A673 (cell line): ENCODE data around the gene EIF3L. TPM values are rescaled to one million over a fixed set of nuclear protein-coding genes. Genes with fewer than 3 reads are reported as not detected.

Source experiments
- BruUV-seq: library from RNA; stranded (reverse); fragments of 400-500 nt; replicated peaks from 2 replicates; lab custom pipeline; 2021; lab: Mats Ljungman, UMichigan
- CTCF ChIA-PET: fragments of 300-600 bp; sonication (Branson Sonifier 250); formaldehyde crosslinking; loops from one replicate; lab custom pipeline; 2022; ENCODE audit warnings: antibody characterized with exemption; lab: Charles Lee
- POLR2A ChIA-PET: fragments of 300-600 bp; sonication (Branson Sonifier 250); formaldehyde crosslinking; loops from one replicate; lab custom pipeline; 2022; ENCODE audit warnings: antibody characterized with exemption; ENCODE audit not compliant: low non-redundant PET; lab: Charles Lee
- DNase-seq: peaks from one replicate; pipeline ENCODE4 v3.0.0-alpha.2; 2015; ENCODE audit warnings: low spot score
- H3K27ac ChIP-seq: fragments of 200-600 bp; sonication (generic); 2 replicates; pipeline ENCODE4 v1.5.1; 2016; ENCODE audit warnings: mixed run types, low read depth, mild to moderate bottlenecking, mixed read lengths, antibody characterized with exemption, low read length; ENCODE audit not compliant: poor library complexity, severe bottlenecking
- H3K27me3 ChIP-seq: fragments of 200-600 bp; sonication (generic); replicated peaks from 2 replicates; pipeline ENCODE4 v1.6.1; 2017; ENCODE audit warnings: mixed run types, low read depth, mild to moderate bottlenecking, mixed read lengths, antibody characterized with exemption, low read length; ENCODE audit not compliant: insufficient read depth, poor library complexity
- H3K36me3 ChIP-seq: fragments of 200-600 bp; sonication (generic); 2 replicates; pipeline ENCODE4 v1.6.1; 2016; ENCODE audit warnings: mixed run types, mild to moderate bottlenecking, mixed read lengths, antibody characterized with exemption, low read length; ENCODE audit not compliant: insufficient read depth, poor library complexity, severe bottlenecking
- H3K4me1 ChIP-seq: fragments of 200-600 bp; sonication (generic); 2 replicates; pipeline ENCODE4 v1.6.1; 2017; ENCODE audit warnings: mixed run types, mild to moderate bottlenecking, mixed read lengths, antibody characterized with exemption, low read length; ENCODE audit not compliant: insufficient read depth, poor library complexity, severe bottlenecking
- H3K4me3 ChIP-seq: fragments of 200-600 bp; sonication (generic); 2 replicates; pipeline ENCODE4 v1.5.1; 2016; ENCODE audit warnings: low read depth, mixed run types, mild to moderate bottlenecking, mixed read lengths, low read length; ENCODE audit not compliant: poor library complexity, severe bottlenecking
- H3K9me3 ChIP-seq: fragments of 200-600 bp; sonication (generic); 2 replicates; pipeline ENCODE4 v1.6.1; 2016; ENCODE audit warnings: mixed run types, low read depth, mild to moderate bottlenecking, mixed read lengths, antibody characterized with exemption, low read length; ENCODE audit not compliant: poor library complexity, severe bottlenecking
- CTCF ChIP-seq: fragments of 300-800, 200-600 bp; sonication (generic); conservative IDR thresholded peaks from 2 replicates; pipeline ENCODE4 v1.5.1; 2017; ENCODE audit warnings: low read depth, mild to moderate bottlenecking, antibody characterized with exemption, low read length, moderate library complexity, mixed read lengths
- EZH2 ChIP-seq: fragments of 200-600 bp; sonication (generic); IDR thresholded peaks from 2 replicates; pipeline ENCODE4 v1.6.1; 2017; ENCODE audit warnings: borderline replicate concordance, low read depth, mild to moderate bottlenecking, mixed read lengths, antibody characterized with exemption, low read length; ENCODE audit not compliant: poor library complexity, severe bottlenecking
- intact Hi-C: fragments of 100-400 bp; cut with micrococcal nuclease; formaldehyde crosslinking; loops from one replicate; pipeline ENCODE4 v1.10.0; 2022; ENCODE audit not compliant: unreplicated experiment
- total RNA-seq: library from RNA; stranded (reverse); gene quantifications from 2 replicates; pipeline ENCODE4 v1.2.3, GENCODE V29; 2021

The EIF3L gene
- total RNA-seq, 1 experiment from 2014 or later = 492 TPM

DNA sequence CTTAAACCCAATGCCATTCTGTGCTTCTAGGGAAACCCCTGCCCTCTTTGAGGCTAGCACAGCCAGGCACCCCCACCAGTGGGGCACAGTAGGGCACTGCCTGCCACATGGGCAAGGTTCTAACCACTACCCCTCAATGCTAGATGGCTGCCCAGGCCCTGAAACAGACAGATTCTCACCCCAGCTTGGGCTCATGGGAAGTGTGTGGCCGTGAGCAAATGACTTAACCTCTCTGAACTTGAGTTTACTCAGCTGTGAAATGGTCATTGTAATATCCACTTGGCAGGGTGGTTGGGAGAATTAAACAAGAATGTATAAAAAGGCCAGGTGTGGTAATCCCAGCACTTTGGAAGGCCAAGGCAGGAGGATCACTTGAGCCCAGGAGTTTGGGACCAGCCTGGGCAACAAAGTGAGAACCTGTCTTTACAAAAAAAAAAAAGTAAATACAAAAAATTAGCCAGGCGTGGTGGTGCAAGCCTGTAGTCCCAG lies 81.8 kb downstream of the EIF3L start:
- POLR2A ChIA-PET = no interaction called here
- CTCF ChIA-PET = interaction anchor here (0.6 kb wide), 1 partner anchor 12 kb away, joined by 3 read pairs; no protein-coding TSS in a partner anchor
- intact Hi-C loops = no loop called here

DNA sequence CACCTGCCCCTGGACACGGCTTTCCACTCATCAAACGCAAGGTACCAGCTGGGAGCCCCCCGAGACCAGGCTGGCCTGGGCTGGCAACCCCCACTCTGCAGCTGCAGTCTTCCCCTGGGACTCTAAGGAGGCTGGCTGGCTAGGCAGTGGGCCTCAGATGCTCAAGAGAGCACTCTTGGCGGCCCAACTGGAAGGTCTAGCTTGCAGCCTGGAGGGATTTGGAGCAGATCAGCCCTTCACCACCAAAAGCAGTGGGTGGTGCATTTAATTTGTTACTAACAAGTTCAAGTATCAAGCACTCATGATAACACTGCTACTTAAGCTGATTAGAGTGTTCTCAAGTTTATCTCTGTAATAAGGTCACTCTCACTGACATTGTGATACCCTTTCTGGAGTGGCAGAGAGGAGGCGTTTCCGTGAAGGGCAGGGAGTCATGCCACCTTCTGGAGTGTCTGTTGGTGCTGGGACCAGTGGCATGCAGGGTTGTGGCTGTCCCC lies 82.7 kb downstream of the EIF3L start:
- ChIA-PET CTCF (no interaction called here), POLR2A (no interaction called here)
- H3K9me3 ChIP-seq = no peaks in the 10 kb centered on the region
- peaks cover 7% of the 10 kb centered on the region for H3K4me1 ChIP-seq
- TF ChIP-seq CTCF = no peak
- no peak for TF ChIP-seq EZH2
- no peaks in the 10 kb centered on the region for H3K27me3 ChIP-seq
- BruUV-seq = no TSS peak
- no peak for DNase-seq
- no peak overlapping the region for H3K27ac ChIP-seq
- intact Hi-C loops = no loop called here
- no peak overlapping the region for H3K4me3 ChIP-seq
- peaks cover 10% of the 10 kb centered on the region for H3K36me3 ChIP-seq

More for the DNA sequence above, 81.8 kb downstream of the EIF3L start:
- H3K36me3 ChIP-seq = peaks cover 10% of the 10 kb centered on the region
- no TSS peak for BruUV-seq
- DNase-seq = no peak
- no peaks in the 10 kb centered on the region for H3K9me3 ChIP-seq
- H3K4me1 ChIP-seq = peaks cover 7% of the 10 kb centered on the region
- H3K4me3 ChIP-seq = no peak overlapping the region
- no peak overlapping the region for H3K27ac ChIP-seq
- H3K27me3 ChIP-seq = no peaks in the 10 kb centered on the region
- TF ChIP-seq EZH2 (no peak), CTCF (no peak)

- Histone ChIP-seq H3K27ac (no peak overlapping the region), H3K4me1 (peaks cover 7% of the 10 kb centered on the region), H3K27me3 (no peaks in the 10 kb centered on the region), H3K36me3 (peaks cover 10% of the 10 kb centered on the region), H3K9me3 (no peaks in the 10 kb centered on the region), H3K4me3 (no peak overlapping the region)
- intact Hi-C loops = no loop called here
- POLR2A ChIA-PET = no interaction called here
- TF ChIP-seq CTCF (no peak), EZH2 (no peak)
- no peak for DNase-seq
- BruUV-seq = no TSS peak
- CTCF ChIA-PET = no interaction called here
Measured at GRCh38 chr22:37932401-37932800, 83.2 kb downstream of the EIF3L start.
